ENCODE results near the gene DISC1.

DNA sequence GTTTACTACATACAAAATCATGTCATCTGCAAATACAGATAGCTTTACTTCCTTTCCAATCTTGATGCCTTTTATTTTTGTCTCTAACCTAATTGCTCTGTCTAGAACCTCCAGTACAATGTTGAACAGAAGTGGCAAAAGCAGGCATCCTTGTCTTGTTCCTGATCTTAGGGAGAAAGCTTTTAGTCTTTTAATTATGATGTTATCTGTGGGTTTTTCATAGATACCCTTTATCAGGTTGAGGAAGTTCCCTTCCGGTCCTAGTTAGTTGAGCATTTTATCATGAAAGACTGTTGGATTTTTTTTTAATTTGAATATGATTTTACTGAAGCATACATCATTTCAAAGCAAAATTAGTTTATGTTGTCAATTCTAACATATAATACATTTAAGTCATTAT lies 45.7 kb upstream of the DISC1 start:
- TF ChIP-seq CTCF (IDR thresholded peaks at IDR 0.05; ENCODE audit: low read depth, low read length) (no peak), EZH2phosphoT487 (IDR thresholded peaks at IDR 0.05; ENCODE audit: low read depth) (no peak)
